22Rv1 (cell line): ENCODE results near the gene LINC00237.

ENCODE experiments used
- ZFX ChIP-seq: fragments of 450-650 bp; IDR thresholded peaks from 2 replicates; pipeline ENCODE4 v1.6.1; 2017; ENCODE audit warnings: antibody characterized with exemption, borderline replicate concordance
- TF ChIP-seq, protein P1 (sequence below): fragments of 450-650 bp; IDR thresholded peaks from 2 replicates; pipeline ENCODE4 v1.5.1; 2017; ENCODE audit warnings: mild to moderate bottlenecking

GRCh38 chr20:21104466-21104761 lies 1.7 kb downstream of the LINC00237 start:
- TF ChIP-seq, protein P1, sequence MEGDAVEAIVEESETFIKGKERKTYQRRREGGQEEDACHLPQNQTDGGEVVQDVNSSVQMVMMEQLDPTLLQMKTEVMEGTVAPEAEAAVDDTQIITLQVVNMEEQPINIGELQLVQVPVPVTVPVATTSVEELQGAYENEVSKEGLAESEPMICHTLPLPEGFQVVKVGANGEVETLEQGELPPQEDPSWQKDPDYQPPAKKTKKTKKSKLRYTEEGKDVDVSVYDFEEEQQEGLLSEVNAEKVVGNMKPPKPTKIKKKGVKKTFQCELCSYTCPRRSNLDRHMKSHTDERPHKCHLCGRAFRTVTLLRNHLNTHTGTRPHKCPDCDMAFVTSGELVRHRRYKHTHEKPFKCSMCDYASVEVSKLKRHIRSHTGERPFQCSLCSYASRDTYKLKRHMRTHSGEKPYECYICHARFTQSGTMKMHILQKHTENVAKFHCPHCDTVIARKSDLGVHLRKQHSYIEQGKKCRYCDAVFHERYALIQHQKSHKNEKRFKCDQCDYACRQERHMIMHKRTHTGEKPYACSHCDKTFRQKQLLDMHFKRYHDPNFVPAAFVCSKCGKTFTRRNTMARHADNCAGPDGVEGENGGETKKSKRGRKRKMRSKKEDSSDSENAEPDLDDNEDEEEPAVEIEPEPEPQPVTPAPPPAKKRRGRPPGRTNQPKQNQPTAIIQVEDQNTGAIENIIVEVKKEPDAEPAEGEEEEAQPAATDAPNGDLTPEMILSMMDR = no peak
- TF ChIP-seq ZFX = no peak
